Osteoblast (primary cell): Measurements from ENCODE around the gene WWP2. TPM values are rescaled to one million over a fixed set of nuclear protein-coding genes. Genes with fewer than 3 reads are reported as not detected.

Experiments
- DNase-seq: peaks from one replicate; pipeline ENCODE4 v3.0.0; 2011; ENCODE audit warnings: low spot score, mixed read lengths; ENCODE audit not compliant: insufficient read length; ENCODE audit errors: missing footprints
- H2AFZ ChIP-seq: 2 replicates; pipeline ENCODE4 v1.6.0; 2011; ENCODE audit warnings: mild to moderate bottlenecking, low read length
- H3K27ac ChIP-seq: 2 replicates; pipeline ENCODE4 v1.5.1; 2011; ENCODE audit warnings: mild to moderate bottlenecking, low read depth, low read length, moderate library complexity
- H3K27me3 ChIP-seq: 2 replicates; pipeline ENCODE4 v1.6.0; 2012; ENCODE audit warnings: mild to moderate bottlenecking, control low read depth, inconsistent platforms, low read length, moderate library complexity; ENCODE audit not compliant: insufficient read depth
- H3K36me3 ChIP-seq: 2 replicates; pipeline ENCODE4 v1.5.1; 2011; ENCODE audit warnings: mild to moderate bottlenecking, low read length, control low read depth, moderate library complexity; ENCODE audit not compliant: insufficient read depth
- H3K4me1 ChIP-seq: 2 replicates; pipeline ENCODE4 v1.5.1; 2011; ENCODE audit warnings: mild to moderate bottlenecking, low read length, control low read depth, moderate library complexity; ENCODE audit not compliant: insufficient read depth
- H3K4me2 ChIP-seq: 2 replicates; pipeline ENCODE4 v1.6.0; 2011; ENCODE audit warnings: mild to moderate bottlenecking, low read length; ENCODE audit not compliant: insufficient read depth
- H3K4me3 ChIP-seq: fragments of 200-600 bp; sonication (generic); 3 replicates; pipeline ENCODE4 v1.5.1; 2012; ENCODE audit warnings: mild to moderate bottlenecking, low read length, inconsistent platforms; ENCODE audit not compliant: insufficient read depth
- H3K79me2 ChIP-seq: 2 replicates; pipeline ENCODE4 v1.6.0; 2012; ENCODE audit warnings: mild to moderate bottlenecking, low read length, control low read depth, inconsistent platforms; ENCODE audit not compliant: insufficient read depth
- H3K9me3 ChIP-seq: 2 replicates; pipeline ENCODE4 v1.5.1; 2011; ENCODE audit warnings: low read depth, low read length, control low read depth
- H4K20me1 ChIP-seq: 2 replicates; pipeline ENCODE4 v1.6.0; 2012; ENCODE audit warnings: mild to moderate bottlenecking, low read length, control low read depth; ENCODE audit not compliant: insufficient read depth
- CTCF ChIP-seq: IDR thresholded peaks from 2 replicates; pipeline ENCODE4 v1.5.1; 2011; ENCODE audit warnings: mild to moderate bottlenecking, low read depth, low read length, moderate library complexity; ENCODE audit errors: extremely low read depth
- total RNA-seq: library from RNA; depleted of rRNA; stranded (reverse); fragments of >200 nt; gene quantifications from 2 replicates; pipeline ENCODE4 v1.2.3, GENCODE V29; 2012

WWP2 gene
- total RNA-seq, 1 donor = 46.7 TPM

GRCh38 chr16:69886726-69887125, 124.6 kb downstream of the WWP2 start:
- H3K27ac ChIP-seq = no peak overlapping the region
- DNase-seq = no peak
- peaks cover 3% of the 10 kb centered on the region for H3K36me3 ChIP-seq
- H3K79me2 ChIP-seq = no peaks in the 10 kb centered on the region
- H3K9me3 ChIP-seq = no peaks in the 10 kb centered on the region
- H3K4me3 ChIP-seq = no peak overlapping the region
- H3K27me3 ChIP-seq = no peaks in the 10 kb centered on the region
- no peak overlapping the region for H2AFZ ChIP-seq
- no peak overlapping the region for H3K4me2 ChIP-seq
- H3K4me1 ChIP-seq = peaks cover 9% of the 10 kb centered on the region
- H4K20me1 ChIP-seq = no peaks in the 10 kb centered on the region
- TF ChIP-seq CTCF = no peak

- TF ChIP-seq CTCF = no peak
- H3K4me2 ChIP-seq = no peak overlapping the region
- peaks cover 3% of the 10 kb centered on the region for H3K36me3 ChIP-seq
- no peaks in the 10 kb centered on the region for H3K9me3 ChIP-seq
- H4K20me1 ChIP-seq = no peaks in the 10 kb centered on the region
- DNase-seq = peak; percentile 25
- H3K27me3 ChIP-seq = no peaks in the 10 kb centered on the region
- H3K4me3 ChIP-seq = no peak overlapping the region
- no peaks in the 10 kb centered on the region for H3K79me2 ChIP-seq
- no peak overlapping the region for H2AFZ ChIP-seq
- no peak overlapping the region for H3K27ac ChIP-seq
- peaks cover 9% of the 10 kb centered on the region for H3K4me1 ChIP-seq
Measured at GRCh38 chr16:69888005-69888590, 126.0 kb downstream of the WWP2 start.

GRCh38 chr16:69889295-69889964, 127.3 kb downstream of the WWP2 start:
- no peak overlapping the region for H3K4me2 ChIP-seq
- no peak overlapping the region for H3K4me3 ChIP-seq
- peaks cover 3% of the 10 kb centered on the region for H3K36me3 ChIP-seq
- peaks cover 9% of the 10 kb centered on the region for H3K4me1 ChIP-seq
- H4K20me1 ChIP-seq = no peaks in the 10 kb centered on the region
- H3K79me2 ChIP-seq = no peaks in the 10 kb centered on the region
- DNase-seq = peak; percentile 67
- no peak for TF ChIP-seq CTCF
- H3K9me3 ChIP-seq = no peaks in the 10 kb centered on the region
- H2AFZ ChIP-seq = no peak overlapping the region
- H3K27ac ChIP-seq = no peak overlapping the region
- H3K27me3 ChIP-seq = no peaks in the 10 kb centered on the region

- H4K20me1 ChIP-seq = no peaks in the 10 kb centered on the region
- H3K36me3 ChIP-seq = peaks cover 3% of the 10 kb centered on the region
- peak overlapping the region; percentile 68 for H3K27ac ChIP-seq
- peak overlapping the region; percentile 91 for H2AFZ ChIP-seq
- no peaks in the 10 kb centered on the region for H3K79me2 ChIP-seq
- peak overlapping the region; percentile 57 for H3K4me2 ChIP-seq
- H3K4me1 ChIP-seq = peaks cover 9% of the 10 kb centered on the region
- no peaks in the 10 kb centered on the region for H3K27me3 ChIP-seq
- no peak for TF ChIP-seq CTCF
- DNase-seq = peak; percentile 92
- no peaks in the 10 kb centered on the region for H3K9me3 ChIP-seq
- peak overlapping the region; percentile 9 for H3K4me3 ChIP-seq
Measured at GRCh38 chr16:69890114-69890891, 128.2 kb downstream of the WWP2 start.
